DMS79 (cell line): ENCODE data around the gene PLEKHA3.
"Not testable (repeated sequence)": the region's sequence is repeated elsewhere in the genome, so short reads cannot be mapped to it uniquely, and the experiment has no call there.

ENCODE experiments used
- DNase-seq: peaks from one replicate; lab custom pipeline; 2025; lab: John Stamatoyannopoulos, UW

The PLEKHA3 gene

GRCh38 chr2:178525460-178525859 lies 45.2 kb downstream of the PLEKHA3 start:
- not testable (repeated sequence) for DNase-seq

GRCh38 chr2:178526256-178526655 lies 46.0 kb downstream of the PLEKHA3 start:
- no peak for DNase-seq

- no peak for DNase-seq
These were observed 47.3 kb downstream of the PLEKHA3 start for GRCh38 chr2:178527592-178527991.

- no peak for DNase-seq
These were observed 48.4 kb downstream of the PLEKHA3 start for GRCh38 chr2:178528647-178529046.

GRCh38 chr2:178529194-178529593 lies 48.9 kb downstream of the PLEKHA3 start:
- no peak for DNase-seq

GRCh38 chr2:178530131-178530530 lies 49.9 kb downstream of the PLEKHA3 start:
- DNase-seq, result no peak

- no peak for DNase-seq
These were observed 50.4 kb downstream of the PLEKHA3 start for GRCh38 chr2:178530625-178531142.

GRCh38 chr2:178531168-178531567 lies 50.9 kb downstream of the PLEKHA3 start:
- no peak for DNase-seq

- no peak for DNase-seq
These were observed 55.8 kb downstream of the PLEKHA3 start for GRCh38 chr2:178536037-178536436.

GRCh38 chr2:178542161-178542560 lies 61.9 kb downstream of the PLEKHA3 start:
- no peak for DNase-seq

- peak; percentile 79 for DNase-seq
These were observed 62.3 kb downstream of the PLEKHA3 start for GRCh38 chr2:178542569-178542968.

- no peak for DNase-seq
These were observed 70.1 kb downstream of the PLEKHA3 start for GRCh38 chr2:178550352-178550751.

GRCh38 chr2:178553047-178553446 lies 72.8 kb downstream of the PLEKHA3 start:
- no peak for DNase-seq
